ENCODE measurements around the gene NT5E.

The NT5E gene

DNA sequence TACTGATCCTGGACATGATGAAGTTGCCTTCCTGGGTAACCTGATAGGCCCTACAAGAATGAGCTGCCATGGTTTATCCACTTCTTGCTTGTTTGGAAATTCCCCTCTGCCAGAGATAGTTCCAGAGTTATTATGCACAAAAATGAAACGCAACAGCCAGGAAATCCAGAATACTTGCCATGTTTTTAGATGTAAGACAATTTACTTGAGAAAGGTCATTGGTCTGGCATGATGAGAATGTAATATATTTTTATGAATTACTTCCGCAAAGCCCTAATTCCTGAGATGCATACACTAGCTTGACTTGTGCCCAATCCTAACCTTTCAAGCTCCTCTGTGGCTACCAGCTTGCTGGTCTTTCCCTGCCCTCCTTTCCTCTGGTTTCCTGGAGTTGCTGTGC, 27.9 kb upstream of the NT5E start:
- DNase-seq (ENCODE audit: low read depth) = peak; percentile 89

DNA sequence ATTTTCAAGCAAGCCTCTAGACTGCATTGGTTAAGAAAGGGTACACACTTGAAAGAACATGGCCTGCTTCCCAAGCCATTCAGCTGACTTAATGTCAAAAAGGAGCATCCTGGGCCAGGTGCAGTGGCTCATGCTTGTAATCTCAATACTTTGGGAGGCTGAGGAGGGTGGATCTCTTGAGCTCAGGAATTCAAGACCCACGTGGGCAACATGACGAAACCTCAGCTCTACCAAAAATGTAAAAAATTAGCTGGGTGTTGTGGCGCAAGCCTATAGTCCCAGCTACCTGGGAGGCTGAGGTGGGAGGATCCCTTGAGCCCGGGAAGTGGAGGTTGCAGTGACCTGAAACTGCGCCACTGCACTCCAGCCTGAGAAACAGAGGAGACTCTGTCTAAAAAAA, 26.9 kb upstream of the NT5E start:
- DNase-seq (ENCODE audit: low read depth) = no peak

- DNase-seq (ENCODE audit: low read depth) = no peak
These were observed 24.9 kb upstream of the NT5E start for GRCh38 chr6:85424981-85425380.

- no peak for DNase-seq (ENCODE audit: low read depth)
These were observed 23.9 kb upstream of the NT5E start for GRCh38 chr6:85425997-85426396.

GRCh38 chr6:85428486-85428885, 21.4 kb upstream of the NT5E start:
- peak; percentile 83 for DNase-seq (ENCODE audit: low read depth)

GRCh38 chr6:85429346-85429745, 20.5 kb upstream of the NT5E start:
- DNase-seq (ENCODE audit: low read depth) = peak; percentile 85

DNA sequence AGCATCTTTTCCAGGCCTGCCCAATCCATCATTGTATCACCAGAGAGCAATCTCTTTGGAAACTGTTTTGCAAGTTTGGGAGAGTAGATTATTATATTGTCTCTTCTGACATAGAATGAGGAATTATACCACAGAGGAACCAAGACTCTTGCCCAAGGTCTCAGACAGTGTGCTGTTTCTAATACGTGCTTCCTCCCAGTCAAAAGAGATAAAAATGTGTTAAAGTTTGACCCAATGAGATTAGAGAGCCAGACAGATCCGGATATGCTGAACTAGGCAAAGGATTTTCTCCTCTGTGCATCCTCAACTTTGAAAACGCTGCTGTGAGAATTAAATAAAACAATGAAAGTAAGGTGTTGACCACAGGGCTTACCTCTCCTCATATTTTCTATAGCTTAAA, 18.6 kb upstream of the NT5E start:
- no peak for DNase-seq (ENCODE audit: low read depth)

GRCh38 chr6:85432554-85432953, 17.3 kb upstream of the NT5E start:
- DNase-seq (ENCODE audit: low read depth) = no peak

GRCh38 chr6:85435851-85436250, 14.0 kb upstream of the NT5E start:
- DNase-seq (ENCODE audit: low read depth) = no peak

DNA sequence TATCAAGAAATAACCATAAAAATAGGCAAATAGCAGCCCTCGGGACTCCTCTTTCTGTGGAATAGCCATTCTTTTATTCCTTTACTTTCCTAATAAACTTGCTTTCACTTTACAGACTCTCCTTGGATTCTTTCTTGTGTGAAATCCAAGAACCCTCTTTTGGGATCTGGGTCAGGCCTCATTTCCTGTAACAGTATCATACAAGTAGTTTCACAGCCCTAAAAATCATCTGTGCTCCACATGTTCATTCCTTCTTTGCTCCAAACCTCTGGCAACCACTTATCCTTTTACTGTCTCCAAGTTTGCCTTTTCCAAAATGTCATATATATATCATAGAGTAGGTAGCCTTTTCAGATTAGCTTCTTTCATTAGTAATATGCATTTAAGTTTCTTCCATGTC, 13.5 kb upstream of the NT5E start:
- peak; percentile 88 for DNase-seq (ENCODE audit: low read depth)

- no peak for DNase-seq (ENCODE audit: low read depth)
These were observed 12.9 kb upstream of the NT5E start for GRCh38 chr6:85436939-85437495.

DNA sequence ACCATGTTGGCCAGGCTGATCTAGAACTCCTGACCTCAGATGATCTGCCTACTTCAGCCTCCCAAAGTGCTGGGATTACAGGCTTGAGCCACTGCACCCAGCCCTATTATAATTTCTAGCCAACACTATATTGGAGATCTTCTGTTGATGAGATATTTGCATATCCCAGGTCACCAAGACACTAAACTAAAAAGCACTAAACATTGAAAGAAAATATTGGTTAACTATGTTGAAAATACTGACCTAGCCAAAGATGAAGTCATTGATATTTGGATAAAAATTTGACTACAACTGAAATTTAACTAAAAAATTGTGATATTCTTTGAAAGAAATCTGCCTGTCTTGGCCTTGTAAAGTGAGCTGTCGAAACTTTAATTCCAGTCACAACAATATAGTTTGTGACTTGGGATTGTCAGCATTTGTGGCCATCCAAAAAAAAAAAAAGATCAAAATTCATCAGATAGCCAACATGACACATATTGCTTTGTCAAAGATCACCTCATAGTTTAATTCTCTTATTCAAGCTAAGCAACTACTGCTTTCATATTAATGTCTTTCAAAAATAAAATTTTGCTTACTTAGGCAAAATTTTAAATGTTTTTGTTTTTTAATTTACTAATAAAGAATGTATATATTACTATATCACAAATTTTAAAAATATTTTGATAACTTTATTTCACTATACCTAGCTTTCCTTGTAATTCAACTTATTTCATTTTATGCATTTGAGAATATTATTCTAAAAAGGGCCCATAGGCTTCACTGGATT, 6.3 kb upstream of the NT5E start:
- DNase-seq (ENCODE audit: low read depth) = no peak

GRCh38 chr6:85449388-85449817, 480 bp upstream of the NT5E start:
- DNase-seq (ENCODE audit: low read depth) = peak; percentile 76

DNA sequence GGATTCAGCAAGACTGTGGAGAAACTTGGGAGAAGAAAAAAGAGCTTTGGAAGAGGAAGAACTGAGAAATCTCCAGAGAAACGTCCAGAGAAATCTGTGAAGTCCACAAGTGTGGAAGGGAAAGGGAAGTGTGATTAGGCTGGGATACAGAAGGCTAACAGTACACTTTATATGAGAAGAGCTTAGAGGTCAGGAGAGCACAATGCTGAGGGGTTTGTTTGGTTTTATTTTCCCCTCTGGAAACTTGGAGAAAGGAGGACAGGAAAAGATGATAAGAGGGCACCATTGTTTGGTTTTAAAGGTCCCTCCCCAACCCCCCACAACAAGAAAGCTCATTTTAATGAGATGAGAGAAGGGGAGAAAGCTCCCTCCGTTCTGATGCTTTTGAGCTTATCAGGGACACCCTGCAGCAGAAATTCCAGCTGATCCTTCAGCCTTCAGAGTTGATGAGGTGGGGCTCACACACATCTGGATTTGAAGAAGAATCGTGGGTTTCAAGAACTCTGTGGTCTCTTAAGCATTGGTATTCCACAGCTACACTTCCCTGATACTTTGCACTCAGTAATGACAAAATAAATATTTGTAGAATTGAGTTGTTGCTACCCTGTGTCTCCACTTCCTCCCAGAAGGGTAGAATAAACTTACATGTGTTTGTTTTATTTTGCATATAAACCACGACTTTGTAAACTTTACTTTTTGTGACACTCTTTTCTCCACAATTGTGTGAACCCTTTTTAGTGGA, 1.9 kb downstream of the NT5E start:
- no peak for DNase-seq (ENCODE audit: low read depth)

- DNase-seq (ENCODE audit: low read depth) = peak; percentile 93
These were observed 2.6 kb downstream of the NT5E start for GRCh38 chr6:85452441-85452881.

GRCh38 chr6:85453052-85453451, 3.2 kb downstream of the NT5E start:
- DNase-seq (ENCODE audit: low read depth) = no peak

DNA sequence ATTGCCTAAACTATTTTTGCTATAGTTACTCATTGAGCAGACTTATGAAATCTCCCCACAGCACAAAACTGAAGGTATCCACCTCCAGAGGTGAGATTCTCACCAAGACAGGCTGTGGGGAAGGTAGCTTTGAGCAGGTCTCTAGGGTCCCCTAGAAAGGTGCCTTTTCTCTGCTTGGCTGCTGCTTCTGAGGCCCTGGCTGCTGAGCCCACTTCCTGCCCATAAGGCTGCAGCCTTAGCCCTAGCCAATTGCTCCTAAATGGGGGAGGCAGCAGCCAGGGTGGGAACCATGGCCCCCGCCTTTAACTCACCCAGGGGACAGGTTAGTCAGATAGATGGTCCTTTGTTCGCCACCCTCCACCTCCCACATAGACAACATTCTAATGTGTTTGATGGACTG, 3.6 kb downstream of the NT5E start:
- DNase-seq (ENCODE audit: low read depth) = no peak

- DNase-seq (ENCODE audit: low read depth) = no peak
These were observed 5.7 kb downstream of the NT5E start for GRCh38 chr6:85455471-85456026.

- DNase-seq (ENCODE audit: low read depth) = peak; percentile 1
These were observed 6.9 kb downstream of the NT5E start for GRCh38 chr6:85456782-85457181.

DNA sequence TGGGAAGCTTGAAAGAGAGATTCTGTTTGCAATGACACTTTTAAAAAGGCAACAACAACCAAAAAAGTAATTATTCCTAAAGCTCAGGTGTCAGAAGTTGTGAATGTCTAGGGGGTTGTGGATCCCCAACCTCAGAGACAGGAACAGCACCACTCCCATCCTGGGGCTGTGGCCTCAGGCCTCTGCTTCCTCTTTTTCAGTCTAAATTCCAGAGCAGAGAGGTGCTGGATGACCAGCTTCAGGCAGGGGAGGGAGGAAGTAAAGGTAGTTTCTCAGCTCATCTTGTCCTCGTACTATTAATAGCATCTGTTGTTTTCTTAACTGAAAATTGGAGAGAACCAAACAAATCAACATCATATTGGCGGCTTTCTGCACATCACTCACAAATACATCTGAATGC, 8.3 kb downstream of the NT5E start:
- DNase-seq (ENCODE audit: low read depth) = peak; percentile 1

GRCh38 chr6:85458782-85459181, 8.9 kb downstream of the NT5E start:
- no peak for DNase-seq (ENCODE audit: low read depth)

DNA sequence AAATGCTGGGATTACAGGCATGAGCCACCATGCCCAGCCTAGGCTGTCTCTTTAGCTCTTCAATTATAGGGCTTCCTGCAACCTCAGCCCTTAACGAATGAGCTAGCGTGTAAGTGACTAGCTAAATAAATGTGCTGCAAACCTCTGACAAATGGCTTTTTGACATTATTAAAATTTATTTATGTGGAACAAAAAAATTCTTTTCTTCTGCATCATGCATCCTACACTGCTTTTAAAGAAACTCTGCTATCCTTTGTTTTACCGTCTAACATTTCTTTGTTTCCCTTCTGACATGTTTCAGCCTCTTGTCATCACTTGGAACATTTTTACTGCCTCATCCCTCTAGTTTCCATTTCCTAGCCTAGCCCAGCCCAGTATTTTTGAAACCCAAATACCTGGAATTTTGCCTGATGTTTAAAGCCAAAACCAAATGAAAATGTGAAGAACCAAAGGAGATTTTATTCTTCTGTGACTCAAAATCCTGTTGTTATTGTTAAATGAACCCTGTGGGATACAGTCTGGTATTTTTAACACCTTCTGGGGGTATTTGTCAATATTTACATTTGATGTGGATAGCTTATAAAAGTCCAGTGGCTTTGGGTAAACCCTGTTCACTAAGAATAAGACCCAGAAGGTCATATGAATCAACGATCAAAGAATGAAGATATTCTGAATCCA, 9.5 kb downstream of the NT5E start:
- peak; percentile 94 for DNase-seq (ENCODE audit: low read depth)

Measured in fibroblast of gingiva (primary cell).